C4-2B (cell line): ENCODE data around the gene CDC42BPB.

Experiments
- ZFX ChIP-seq: fragments of 450-650 bp; IDR thresholded peaks from 2 replicates; pipeline ENCODE4 v1.6.1; 2017
- TF ChIP-seq, protein P1 (sequence below): fragments of 450-650 bp; conservative IDR thresholded peaks from 2 replicates; pipeline ENCODE4 v1.5.1; 2017; ENCODE audit warnings: mild to moderate bottlenecking

- TF ChIP-seq, protein P1, sequence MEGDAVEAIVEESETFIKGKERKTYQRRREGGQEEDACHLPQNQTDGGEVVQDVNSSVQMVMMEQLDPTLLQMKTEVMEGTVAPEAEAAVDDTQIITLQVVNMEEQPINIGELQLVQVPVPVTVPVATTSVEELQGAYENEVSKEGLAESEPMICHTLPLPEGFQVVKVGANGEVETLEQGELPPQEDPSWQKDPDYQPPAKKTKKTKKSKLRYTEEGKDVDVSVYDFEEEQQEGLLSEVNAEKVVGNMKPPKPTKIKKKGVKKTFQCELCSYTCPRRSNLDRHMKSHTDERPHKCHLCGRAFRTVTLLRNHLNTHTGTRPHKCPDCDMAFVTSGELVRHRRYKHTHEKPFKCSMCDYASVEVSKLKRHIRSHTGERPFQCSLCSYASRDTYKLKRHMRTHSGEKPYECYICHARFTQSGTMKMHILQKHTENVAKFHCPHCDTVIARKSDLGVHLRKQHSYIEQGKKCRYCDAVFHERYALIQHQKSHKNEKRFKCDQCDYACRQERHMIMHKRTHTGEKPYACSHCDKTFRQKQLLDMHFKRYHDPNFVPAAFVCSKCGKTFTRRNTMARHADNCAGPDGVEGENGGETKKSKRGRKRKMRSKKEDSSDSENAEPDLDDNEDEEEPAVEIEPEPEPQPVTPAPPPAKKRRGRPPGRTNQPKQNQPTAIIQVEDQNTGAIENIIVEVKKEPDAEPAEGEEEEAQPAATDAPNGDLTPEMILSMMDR, result no peak
- TF ChIP-seq ZFX, result no peak
Observed at GRCh38 chr14:102883554-102883953, 173.8 kb downstream of the CDC42BPB start.
